Neural cell (in vitro differentiated cells): ENCODE measurements around the gene KIRREL3. TPM values are rescaled to one million over a fixed set of nuclear protein-coding genes. Genes with fewer than 3 reads are reported as not detected.

Source experiments
- H2AFZ ChIP-seq: fragments of 200-600, 300-800 bp; sonication (generic), shearing (Covaris generic); 2 replicates; pipeline ENCODE4 v1.6.0; 2014; ENCODE audit warnings: low read depth, mild to moderate bottlenecking, antibody characterized with exemption, low read length, moderate library complexity
- H3F3A ChIP-seq: fragments of 200-600 bp; shearing (Covaris generic); 2 replicates; pipeline ENCODE4 v1.6.1; 2016; ENCODE audit warnings: mild to moderate bottlenecking, moderate library complexity, mixed read lengths, antibody characterized with exemption, low read length; ENCODE audit not compliant: insufficient read depth, poor library complexity, severe bottlenecking
- H3K27ac ChIP-seq: fragments of 200-600, 300-800 bp; sonication (generic), shearing (Covaris generic); 2 replicates; pipeline ENCODE4 v1.5.1; 2014; ENCODE audit warnings: mild to moderate bottlenecking, low read length, moderate library complexity
- H3K27me3 ChIP-seq: fragments of 300-800, 200-600 bp; sonication (generic), shearing (Covaris generic); 2 replicates; pipeline ENCODE4 v1.6.0; 2014; ENCODE audit warnings: mild to moderate bottlenecking, low read depth, low read length, moderate library complexity; ENCODE audit not compliant: insufficient read depth
- H3K36me3 ChIP-seq: fragments of 300-800, 200-600 bp; sonication (generic), shearing (Covaris generic); 2 replicates; pipeline ENCODE4 v1.5.1; 2014; ENCODE audit warnings: mild to moderate bottlenecking, antibody characterized with exemption, low read length, moderate library complexity; ENCODE audit not compliant: insufficient read depth
- H3K4me2 ChIP-seq: fragments of 300-800, 200-600 bp; sonication (generic), shearing (Covaris generic); 2 replicates; pipeline ENCODE4 v1.6.0; 2014; ENCODE audit warnings: mild to moderate bottlenecking, low read length
- H3K4me3 ChIP-seq: fragments of 300-800, 200-600 bp; sonication (generic), shearing (Covaris generic); 2 replicates; pipeline ENCODE4 v1.5.1; 2014; ENCODE audit warnings: mild to moderate bottlenecking, low read length, moderate library complexity
- H3K79me2 ChIP-seq: fragments of 200-600 bp; shearing (Covaris generic); replicated peaks from 2 replicates; pipeline ENCODE4 v1.6.0; 2014; ENCODE audit warnings: mild to moderate bottlenecking, low read length, moderate library complexity; ENCODE audit not compliant: insufficient read depth
- H3K9ac ChIP-seq: fragments of 300-800, 200-600 bp; sonication (generic), shearing (Covaris generic); 2 replicates; pipeline ENCODE4 v1.6.1; 2016; ENCODE audit warnings: mild to moderate bottlenecking, low read length, mixed read lengths
- H3K9me2 ChIP-seq: fragments of 200-600 bp; shearing (Covaris generic); 2 replicates; pipeline ENCODE4 v1.6.1; 2016; ENCODE audit warnings: mild to moderate bottlenecking, low read length, mixed read lengths; ENCODE audit not compliant: insufficient read depth
- H3K9me3 ChIP-seq: fragments of 200-600, 300-800 bp; sonication (generic), shearing (Covaris generic); 2 replicates; pipeline ENCODE4 v1.6.1; 2016; ENCODE audit warnings: mild to moderate bottlenecking, mixed run types, low read length, moderate library complexity, mixed read lengths
- H4K20me1 ChIP-seq: fragments of 200-600 bp; shearing (Covaris generic); 2 replicates; pipeline ENCODE4 v1.6.1; 2016; ENCODE audit warnings: mild to moderate bottlenecking, mixed run types; ENCODE audit not compliant: insufficient read depth
- CTCF ChIP-seq: fragments of 450-650 bp; IDR thresholded peaks from 2 replicates; pipeline ENCODE4 v1.5.1; 2014; ENCODE audit warnings: antibody characterized with exemption, mild to moderate bottlenecking, moderate library complexity; ENCODE audit not compliant: poor library complexity, severe bottlenecking
- EP300 ChIP-seq: fragments of 450-650 bp; conservative IDR thresholded peaks from 2 replicates; pipeline ENCODE4 v1.6.1; 2014; ENCODE audit warnings: antibody characterized with exemption, mild to moderate bottlenecking, moderate library complexity; ENCODE audit not compliant: poor library complexity, severe bottlenecking
- EZH2 ChIP-seq: fragments of 200-600, 300-800 bp; shearing (Covaris generic), sonication (generic); IDR thresholded peaks from 2 replicates; pipeline ENCODE4 v1.6.1; 2014; ENCODE audit warnings: antibody characterized with exemption, low read length, borderline replicate concordance, mild to moderate bottlenecking; ENCODE audit not compliant: insufficient read depth, poor library complexity, severe bottlenecking
- MXI1 ChIP-seq: fragments of 450-650 bp; conservative IDR thresholded peaks from 2 replicates; pipeline ENCODE4 v1.6.1; 2014; ENCODE audit warnings: antibody characterized with exemption, mild to moderate bottlenecking; ENCODE audit not compliant: poor library complexity, severe bottlenecking
- POLR2AphosphoS5 ChIP-seq: IDR thresholded peaks from 2 replicates; pipeline ENCODE4 v1.6.1; 2012
- RAD21 ChIP-seq: fragments of 450-650 bp; conservative IDR thresholded peaks from 2 replicates; pipeline ENCODE4 v1.6.1; 2014; ENCODE audit warnings: antibody characterized with exemption, mild to moderate bottlenecking, moderate library complexity
- REST ChIP-seq: IDR thresholded peaks from 2 replicates; pipeline ENCODE4 v1.6.1; 2012; ENCODE audit warnings: borderline replicate concordance
- SMC3 ChIP-seq: fragments of 450-650 bp; conservative IDR thresholded peaks from 2 replicates; pipeline ENCODE4 v1.6.1; 2014; ENCODE audit warnings: antibody characterized with exemption, mild to moderate bottlenecking, moderate library complexity; ENCODE audit not compliant: poor library complexity
- TAF1 ChIP-seq: IDR thresholded peaks from 2 replicates; pipeline ENCODE4 v1.6.1; 2012; ENCODE audit warnings: low read depth
- polyA plus RNA-seq: library from polyadenylated mRNA; depleted of rRNA; stranded (reverse); fragments of >200 nt; gene quantifications from 2 replicates; pipeline ENCODE4 v1.2.3, GENCODE V29; 2014

Gene KIRREL3
- polyA plus RNA-seq, 1 donor from 2014 or later, result 23.8 TPM

- Histone ChIP-seq H3K9me3 (no peaks in the 10 kb centered on the region), H2AFZ (no peak overlapping the region), H3K27ac (no peak overlapping the region), H3K36me3 (no peaks in the 10 kb centered on the region), H3K9ac (no peak overlapping the region), H3K79me2 (no peaks in the 10 kb centered on the region), H3K9me2 (no peaks in the 10 kb centered on the region), H3K4me3 (no peak overlapping the region), H3K27me3 (no peaks in the 10 kb centered on the region), H4K20me1 (no peaks in the 10 kb centered on the region), H3K4me2 (no peak overlapping the region), H3F3A (no peaks in the 10 kb centered on the region)
- no peak for TF ChIP-seq EZH2
These were observed 508.1 kb downstream of the KIRREL3 start for GRCh38 chr11:126492331-126493082.

- Histone ChIP-seq H3K9me3 (no peaks in the 10 kb centered on the region), H3K9ac (no peak overlapping the region), H3K27ac (no peak overlapping the region), H4K20me1 (no peaks in the 10 kb centered on the region), H3F3A (no peaks in the 10 kb centered on the region), H3K4me2 (no peak overlapping the region), H3K9me2 (no peaks in the 10 kb centered on the region), H3K79me2 (no peaks in the 10 kb centered on the region), H3K36me3 (no peaks in the 10 kb centered on the region), H3K27me3 (no peaks in the 10 kb centered on the region), H3K4me3 (no peak overlapping the region), H2AFZ (no peak overlapping the region)
- TF ChIP-seq REST (no peak), MXI1 (no peak), SMC3 (no peak), TAF1 (no peak), POLR2AphosphoS5 (no peak), RAD21 (no peak), CTCF (no peak), EP300 (no peak), EZH2 (no peak)
These were observed 509.5 kb downstream of the KIRREL3 start for GRCh38 chr11:126491092-126491491.
